Heart left ventricle (tissue), 13 donors: ENCODE results near the gene UBXN2A.

Experiments used
- POLR2A ChIP-seq, 2 donors: fragments of 450-650 bp; IDR thresholded peaks; one replicate each; pipeline ENCODE4 v1.6.1; 2017; ENCODE audit warnings: antibody characterized with exemption in 2 of 2, mild to moderate bottlenecking in 2 of 2, moderate library complexity in 2 of 2
- TF ChIP-seq, protein P1 (sequence below), 12 donors: fragments of 200-600 bp; sonication (generic) in 4 of 12; IDR thresholded peaks; one replicate each; pipeline versions ENCODE4 v1.5.0 to v1.8.0; 2018 to 2022; ENCODE audit warnings: antibody characterized with exemption in 12 of 12, mild to moderate bottlenecking in 5 of 12
- donor health status: ischemic (EF 13 %, LVEDD 7.1; RV severe dilation, severe dysfunction).
- donor health status: DM: no; HTN: yes; CAD: no.
- donor health status: DM: no; HTN: no; CAD: no.
- donor health status: ischemic (EF 25% LVEDD 6.9; RV normal size, moderate dysfunction).
- donor health status: ischemic (EF 25% LVEDD 5.7; RV mildly dilated, moderate dysfunction).
- donor health status: ischemic (EF 35%, LVEDD 5.7; RV mildly dilated, moderate dysfunction).
- donor health status: nonischemic (EF 11% LVEDD 7.7; RV severe dilation, severe dysfunction).
- donor health status: DM: yes; HTN: yes; CAD: no.
- donor health status: PGD.
- donor health status: ischemic (EF 29% LVEDD 5.4; RV normal size, mild dysfunction).
- donor health status: nonischemic (EF 23%, LVEDD 6.1; RV moderate dilation, normal function).

DNA sequence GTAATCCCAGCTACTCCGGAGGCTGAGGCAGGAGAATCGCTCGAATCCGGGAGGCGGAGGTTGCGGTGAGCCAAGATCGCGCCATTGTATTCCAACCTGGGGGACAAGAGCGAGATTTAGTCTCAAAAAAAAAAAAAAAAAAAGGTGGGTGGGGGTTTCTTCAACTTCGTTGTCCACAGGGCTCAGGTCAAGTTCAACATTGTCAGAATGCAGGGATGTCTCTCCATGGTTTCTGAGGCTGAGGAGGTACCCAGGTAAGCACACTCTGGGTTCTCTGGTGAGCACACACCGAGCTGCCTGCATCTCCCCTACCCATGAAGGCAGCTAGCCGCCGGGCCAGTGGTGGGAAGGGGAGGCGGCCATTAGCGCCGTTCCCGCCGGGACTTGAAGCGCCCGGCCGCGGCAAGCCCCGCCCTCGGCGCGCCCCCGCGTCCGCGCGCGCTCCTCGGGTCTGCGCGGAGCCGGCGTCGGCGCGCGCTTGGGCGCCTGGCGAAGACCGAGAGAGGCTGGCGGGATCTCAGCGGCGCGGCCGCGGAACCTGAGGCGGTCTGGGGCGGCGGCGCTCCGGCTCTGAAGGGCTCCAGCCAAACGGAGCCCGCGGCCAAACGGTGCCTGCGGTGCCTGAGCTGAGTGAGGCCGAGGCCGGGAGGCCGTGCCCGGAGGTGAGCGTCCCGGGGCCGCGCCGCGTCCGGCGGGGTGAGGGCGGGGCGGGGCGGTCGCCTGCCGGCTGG, at the start of gene UBXN2A:
- TF ChIP-seq, protein P1, sequence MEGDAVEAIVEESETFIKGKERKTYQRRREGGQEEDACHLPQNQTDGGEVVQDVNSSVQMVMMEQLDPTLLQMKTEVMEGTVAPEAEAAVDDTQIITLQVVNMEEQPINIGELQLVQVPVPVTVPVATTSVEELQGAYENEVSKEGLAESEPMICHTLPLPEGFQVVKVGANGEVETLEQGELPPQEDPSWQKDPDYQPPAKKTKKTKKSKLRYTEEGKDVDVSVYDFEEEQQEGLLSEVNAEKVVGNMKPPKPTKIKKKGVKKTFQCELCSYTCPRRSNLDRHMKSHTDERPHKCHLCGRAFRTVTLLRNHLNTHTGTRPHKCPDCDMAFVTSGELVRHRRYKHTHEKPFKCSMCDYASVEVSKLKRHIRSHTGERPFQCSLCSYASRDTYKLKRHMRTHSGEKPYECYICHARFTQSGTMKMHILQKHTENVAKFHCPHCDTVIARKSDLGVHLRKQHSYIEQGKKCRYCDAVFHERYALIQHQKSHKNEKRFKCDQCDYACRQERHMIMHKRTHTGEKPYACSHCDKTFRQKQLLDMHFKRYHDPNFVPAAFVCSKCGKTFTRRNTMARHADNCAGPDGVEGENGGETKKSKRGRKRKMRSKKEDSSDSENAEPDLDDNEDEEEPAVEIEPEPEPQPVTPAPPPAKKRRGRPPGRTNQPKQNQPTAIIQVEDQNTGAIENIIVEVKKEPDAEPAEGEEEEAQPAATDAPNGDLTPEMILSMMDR (IDR thresholded peaks at IDR 0.05) = no peak
- peak in 1 of 2 donors; percentile 57 for TF ChIP-seq POLR2A (IDR thresholded peaks at IDR 0.05)
